Measurements from ENCODE around the gene RASIP1. TPM values are rescaled to one million over a fixed set of nuclear protein-coding genes. Genes with fewer than 3 reads are reported as not detected.
"Not testable (repeated sequence)": the region's sequence is repeated elsewhere in the genome, so short reads cannot be mapped to it uniquely, and the experiment has no call there.

The RASIP1 gene
- total RNA-seq, 1 experiment from 2014 or later: 2.8 TPM

- in situ Hi-C loops (cut with HindIII; ENCODE audit: low sequenced_read_pairs): no loop called here
- DNase-seq (ENCODE audit: low spot score): peak; percentile 62
Measured at GRCh38 chr19:48737360-48737998, 2.9 kb downstream of the RASIP1 start.

GRCh38 chr19:48735031-48735615, 5.3 kb downstream of the RASIP1 start:
- in situ Hi-C loops (cut with HindIII; ENCODE audit: low sequenced_read_pairs): no loop called here
- DNase-seq (ENCODE audit: low spot score): no peak

DNA sequence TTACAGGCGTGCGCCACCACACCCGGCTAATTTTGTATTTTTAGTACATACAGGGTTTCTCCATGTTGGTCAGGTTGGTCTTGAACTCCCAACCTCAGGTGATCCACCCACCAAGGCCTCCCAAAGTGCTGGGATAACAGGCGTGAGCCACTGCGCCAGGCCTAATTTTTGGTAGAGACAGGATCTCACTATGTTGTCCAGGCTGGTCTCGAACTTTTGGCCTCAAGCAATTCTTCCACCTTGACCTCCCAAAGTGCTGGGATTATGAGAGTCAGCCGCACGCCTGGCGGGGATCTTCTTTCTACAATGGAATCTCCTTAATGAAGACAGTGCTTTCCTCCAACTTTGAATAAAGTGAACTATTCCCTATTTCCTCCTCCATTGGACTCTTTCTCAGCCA, 5.8 kb downstream of the RASIP1 start:
- in situ Hi-C loops (cut with HindIII; ENCODE audit: low sequenced_read_pairs): no loop called here
- DNase-seq (ENCODE audit: low spot score): no peak

GRCh38 chr19:48731452-48731851, 9.0 kb downstream of the RASIP1 start:
- DNase-seq (ENCODE audit: low spot score): no peak
- in situ Hi-C loops (cut with HindIII; ENCODE audit: low sequenced_read_pairs): no loop called here

- no peak for DNase-seq (ENCODE audit: low spot score)
- in situ Hi-C loops (cut with HindIII; ENCODE audit: low sequenced_read_pairs): no loop called here
Measured at GRCh38 chr19:48728911-48729664, 11.3 kb downstream of the RASIP1 start.

DNA sequence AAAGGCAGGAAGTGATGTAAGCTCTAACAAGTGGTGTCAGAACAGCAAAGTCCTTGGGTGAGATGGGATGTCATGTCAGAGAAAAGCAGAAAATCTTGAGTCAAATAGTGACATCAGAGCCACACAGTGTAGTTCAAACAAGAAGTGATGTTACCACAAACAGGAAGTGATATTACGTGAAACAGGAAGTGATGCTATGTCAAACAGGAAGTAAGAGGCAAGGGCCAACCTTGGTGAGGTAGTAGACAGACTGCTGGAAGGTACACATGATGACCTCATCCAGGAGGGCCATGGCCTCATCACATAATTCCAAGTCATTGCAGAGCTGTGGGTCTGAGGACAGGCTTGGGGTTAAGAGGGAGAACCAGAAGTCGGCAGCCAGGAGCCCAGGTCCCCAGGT, 13.9 kb downstream of the RASIP1 start:
- in situ Hi-C loops (cut with HindIII; ENCODE audit: low sequenced_read_pairs): no loop called here

GRCh38 chr19:48724796-48725753, 15.3 kb downstream of the RASIP1 start:
- in situ Hi-C loops (cut with HindIII; ENCODE audit: low sequenced_read_pairs): no loop called here
- DNase-seq (ENCODE audit: low spot score): peak; percentile 75

More for the DNA sequence above, 13.9 kb downstream of the RASIP1 start:
- no peak for DNase-seq (ENCODE audit: low spot score)

GRCh38 chr19:48722196-48722708, 18.2 kb downstream of the RASIP1 start:
- DNase-seq (ENCODE audit: low spot score): no peak
- in situ Hi-C loops (cut with HindIII; ENCODE audit: low sequenced_read_pairs): no loop called here

DNA sequence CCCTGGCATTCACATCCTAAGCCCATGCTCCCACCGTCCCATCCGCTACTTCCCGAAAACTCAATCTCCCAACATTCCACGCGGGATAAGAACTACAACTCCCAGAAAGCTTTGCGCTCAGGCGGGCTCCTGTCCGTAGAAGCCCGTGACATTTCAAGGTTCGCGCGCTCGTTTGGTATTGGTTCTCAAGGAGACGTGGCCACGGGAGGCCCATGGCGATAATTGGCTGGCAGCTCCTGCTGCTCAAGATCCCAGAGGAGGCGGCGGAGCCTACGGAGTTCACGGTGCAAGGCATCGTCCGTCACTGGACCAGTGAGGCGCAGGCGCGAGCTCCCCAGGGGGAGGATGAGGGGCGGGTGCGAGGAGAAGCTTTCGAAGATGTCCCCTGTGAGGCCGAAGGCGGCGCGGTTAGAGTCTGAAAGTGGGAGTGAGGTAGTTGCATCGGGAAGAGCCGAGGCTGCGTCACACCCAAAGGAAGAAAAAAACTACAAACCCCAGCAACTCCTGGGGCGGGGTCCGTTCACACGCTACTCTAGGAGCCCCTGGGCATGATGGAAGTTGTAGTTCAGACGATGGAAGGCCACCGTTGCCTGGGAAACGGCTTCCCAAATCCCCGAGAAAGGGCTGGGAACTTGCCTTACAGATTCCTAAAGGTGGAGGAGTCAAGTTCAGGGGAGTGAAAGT, 19.7 kb downstream of the RASIP1 start:
- in situ Hi-C loops (cut with HindIII; ENCODE audit: low sequenced_read_pairs): no loop called here
- DNase-seq (ENCODE audit: low spot score): peak; percentile 100

- in situ Hi-C loops (cut with HindIII; ENCODE audit: low sequenced_read_pairs): no loop called here
- no peak for DNase-seq (ENCODE audit: low spot score)
Measured at GRCh38 chr19:48720251-48720612, 20.2 kb downstream of the RASIP1 start.

DNA sequence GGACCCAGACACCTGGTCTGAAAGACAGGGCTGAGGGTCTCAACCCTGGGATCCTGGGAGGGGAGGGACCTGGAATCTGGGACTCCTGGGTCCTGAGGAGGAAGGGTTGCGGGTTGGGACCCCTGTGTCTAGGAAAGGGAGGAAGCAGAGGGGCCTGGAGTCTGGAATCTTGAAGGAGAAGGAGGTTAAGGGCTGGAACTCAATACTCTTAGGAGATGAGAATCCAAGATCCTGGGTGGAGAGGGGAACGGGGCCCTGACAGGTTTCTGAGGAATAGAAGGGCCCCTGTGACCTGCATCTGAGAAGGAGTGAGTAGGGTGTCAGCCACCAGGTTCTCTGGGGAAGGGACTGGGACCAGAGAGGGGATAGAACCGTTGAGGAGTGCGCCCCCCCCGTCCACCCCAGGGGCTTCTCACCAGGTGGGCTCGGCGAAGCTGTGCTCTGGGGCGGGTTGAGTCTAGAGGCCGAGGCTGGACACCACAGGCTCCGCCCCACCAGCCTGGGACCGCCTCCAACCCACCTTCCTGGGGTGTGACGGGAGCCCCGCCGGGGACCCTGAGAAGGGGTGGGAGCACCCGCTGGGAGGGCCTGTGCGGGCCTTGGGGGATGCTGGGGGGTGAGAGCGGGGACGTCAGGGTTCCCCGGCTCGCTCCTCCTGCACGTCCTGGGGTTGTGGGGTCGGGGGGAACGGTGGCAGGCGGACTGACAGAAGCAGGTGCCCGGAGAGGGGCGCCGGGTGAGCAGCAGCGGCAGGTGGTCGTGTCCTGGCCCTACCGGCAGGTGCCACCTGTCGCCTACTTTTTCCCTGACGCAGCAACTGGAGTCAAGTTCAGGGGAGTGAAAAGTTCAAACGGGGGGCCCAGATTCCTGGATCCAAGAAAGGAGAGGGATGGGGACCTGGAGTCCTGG, 20.9 kb downstream of the RASIP1 start, which contains the start of gene MAMSTR:
Gene MAMSTR (minus strand): TSS at position 463 of the 909 bp plus-strand sequence. CDS start 694 bp downstream, outside the sequence.
- in situ Hi-C loops (cut with HindIII; ENCODE audit: low sequenced_read_pairs): no loop called here
- no peak for DNase-seq (ENCODE audit: low spot score)

DNA sequence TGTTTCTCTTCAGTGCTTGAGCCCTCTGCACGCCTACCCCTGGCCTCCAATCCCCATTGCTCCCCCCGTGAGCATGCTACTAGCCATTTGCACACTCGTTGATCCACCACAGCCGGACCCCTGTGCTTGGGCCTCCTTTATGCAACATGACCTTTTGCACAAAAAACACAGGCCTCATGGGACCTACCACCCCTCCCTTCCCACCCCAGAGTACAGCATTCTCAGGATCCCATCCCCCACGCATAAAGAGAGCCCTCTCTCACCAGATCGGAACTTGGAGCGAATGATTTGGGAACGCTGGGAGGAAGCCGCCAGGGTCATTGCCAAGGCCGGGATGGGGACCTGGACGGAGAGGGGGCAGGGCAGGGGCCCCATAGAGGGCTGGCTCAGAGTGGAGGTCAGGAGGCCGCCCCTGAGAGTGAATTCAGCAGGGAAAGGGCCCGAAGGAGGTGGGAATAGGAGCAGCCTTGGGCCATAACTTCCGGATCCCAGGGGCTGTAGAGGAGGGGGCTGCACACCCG, 21.6 kb downstream of the RASIP1 start:
- DNase-seq (ENCODE audit: low spot score): no peak
- in situ Hi-C loops (cut with HindIII; ENCODE audit: low sequenced_read_pairs): no loop called here

GRCh38 chr19:48718106-48718505, 22.3 kb downstream of the RASIP1 start:
- DNase-seq (ENCODE audit: low spot score); in situ Hi-C loops (cut with HindIII; ENCODE audit: low sequenced_read_pairs): not testable (repeated sequence)

DNA sequence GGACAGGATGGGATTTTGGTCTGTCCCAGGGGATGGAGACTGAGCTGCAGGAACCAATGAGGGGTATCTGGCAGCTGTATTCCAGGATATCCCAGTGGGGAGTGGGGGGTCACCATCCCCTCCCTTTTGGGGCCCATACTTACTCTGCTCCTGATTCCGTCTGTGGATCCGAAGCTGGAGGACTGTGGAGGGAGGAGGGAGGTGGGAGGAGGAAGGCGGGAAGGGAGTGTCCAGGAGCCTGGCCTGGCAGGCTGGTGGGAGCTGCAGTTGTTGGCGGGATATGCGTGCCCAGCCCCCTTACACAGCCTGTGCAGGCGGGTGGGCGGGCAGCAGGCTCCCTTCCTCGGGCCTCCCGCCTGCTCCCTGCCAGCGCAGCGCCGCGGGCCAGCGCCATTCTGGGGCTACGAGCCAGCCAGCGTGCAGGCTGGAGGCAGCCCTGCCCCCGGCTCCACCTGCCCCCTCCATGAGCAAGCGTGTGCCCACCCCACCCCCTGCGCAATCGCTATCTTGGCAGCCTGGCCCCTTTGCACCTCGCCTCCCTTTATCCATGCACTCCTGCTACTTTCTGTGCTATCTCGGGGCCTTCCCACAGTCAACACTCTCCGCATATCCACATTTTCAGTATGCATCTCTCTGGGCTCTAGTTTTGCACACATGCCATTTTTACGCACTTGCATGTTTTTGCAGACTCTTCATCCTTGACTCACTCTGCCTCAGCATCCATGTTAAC, 23.7 kb downstream of the RASIP1 start:
- in situ Hi-C loops (cut with HindIII; ENCODE audit: low sequenced_read_pairs): no loop called here
- DNase-seq (ENCODE audit: low spot score): peak; percentile 83

DNA sequence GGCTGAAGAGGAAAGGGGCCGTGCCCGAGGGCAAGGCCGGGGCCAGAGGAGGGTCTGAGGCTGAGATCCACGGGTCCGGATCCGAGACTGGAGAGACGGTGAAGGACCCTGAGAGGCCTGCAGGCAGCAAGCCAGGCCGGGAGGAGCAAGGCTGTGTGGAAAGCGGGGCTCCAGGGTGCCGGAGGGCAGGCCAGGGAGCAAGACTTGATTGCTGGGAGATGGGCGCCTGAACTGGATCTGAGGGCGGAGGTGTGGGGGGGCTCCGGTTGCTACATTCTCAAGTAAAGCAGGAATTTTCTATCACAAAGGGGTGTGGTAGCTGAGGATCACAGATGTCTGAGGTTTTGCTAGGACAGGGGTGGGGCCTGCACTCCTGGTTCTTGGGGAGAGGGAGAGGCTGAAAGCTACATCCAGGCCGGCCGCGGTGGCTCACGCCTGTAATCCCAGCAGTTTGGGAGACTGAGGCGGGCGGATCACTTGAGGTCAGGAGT, 24.7 kb downstream of the RASIP1 start:
- in situ Hi-C loops (cut with HindIII; ENCODE audit: low sequenced_read_pairs): no loop called here
- peak; percentile 53 for DNase-seq (ENCODE audit: low spot score)
